B cell (primary cell): ENCODE results near the gene NOTUM. TPM values are rescaled to one million over a fixed set of nuclear protein-coding genes. Genes with fewer than 3 reads are reported as not detected.

Experiments used
- ATAC-seq: fragments of 200-7000 bp; cut with Tn5 transposase; one replicate; pipeline ENCODE4 v1.10.0; 2021; ENCODE audit warnings: low read depth, mild to moderate bottlenecking, moderate number of reproducible peaks, moderate library complexity
- CTCF ChIA-PET: fragments of 350-600 bp; sonication (Branson Sonifier 250); formaldehyde crosslinking; loops from one replicate; lab custom pipeline; 2021; ENCODE audit warnings: antibody characterized with exemption, inconsistent platforms; lab: Charles Lee
- POLR2A ChIA-PET: fragments of 350-600 bp; sonication (Branson Sonifier 250); formaldehyde crosslinking; loops from one replicate; lab custom pipeline; 2021; ENCODE audit warnings: antibody characterized with exemption; lab: Charles Lee
- DNase-seq: peaks from one replicate; pipeline ENCODE4 v3.0.0; 2013
- H2AFZ ChIP-seq: 2 replicates; pipeline ENCODE4 v1.6.1; 2012; ENCODE audit warnings: mild to moderate bottlenecking, low read depth, low read length; ENCODE audit not compliant: insufficient read depth, poor library complexity, severe bottlenecking
- H3K27ac ChIP-seq, 2 donors: 1 replicate in 1 of 2; 2 replicates in 1 of 2; pipeline ENCODE4 v1.5.1; 2012 to 2013; ENCODE audit warnings: low read length in 2 of 2, mild to moderate bottlenecking in 2 of 2, moderate library complexity in 1 of 2
- H3K27me3 ChIP-seq, 4 experiments: fragments of 200-600 bp in 1 of 4; sonication (generic) in 1 of 4; replicated peaks in 1 of 4; 1 replicate in 2 of 4; 2 replicates in 2 of 4; pipeline versions ENCODE4 v1.6.1 to v1.7.0; 2013 to 2016; ENCODE audit warnings: low read length in 3 of 4, mild to moderate bottlenecking in 2 of 4, mixed read lengths in 1 of 4, moderate library complexity in 1 of 4; ENCODE audit not compliant: insufficient read depth in 4 of 4, control insufficient read depth in 3 of 4; ENCODE audit errors: control extremely low read depth in 1 of 4
- H3K36me3 ChIP-seq, 2 experiments: replicated peaks in 1 of 2; 1 replicate in 1 of 2; 2 replicates in 1 of 2; pipeline versions ENCODE4 v1.6.1 to v1.7.1; 2013; ENCODE audit warnings: low read length in 1 of 2; ENCODE audit not compliant: insufficient read depth in 2 of 2, control insufficient read depth in 1 of 2; ENCODE audit errors: control extremely low read depth in 1 of 2, extremely low read depth in 1 of 2
- H3K4me1 ChIP-seq, 2 donors: fragments of 200-600 bp in 1 of 2; sonication (generic) in 1 of 2; 1 replicate in 1 of 2; 2 replicates in 1 of 2; pipeline versions ENCODE4 v1.5.1 to v1.6.1; 2013 to 2017; ENCODE audit warnings: low read length in 2 of 2; ENCODE audit not compliant: control insufficient read depth in 2 of 2, insufficient read depth in 2 of 2
- H3K4me2 ChIP-seq: replicated peaks from 2 replicates; pipeline ENCODE3; 2012; ENCODE audit warnings: mild to moderate bottlenecking, low read depth, low read length; ENCODE audit not compliant: poor library complexity, severe bottlenecking
- H3K4me3 ChIP-seq, 5 experiments: fragments of 200-600 bp in 1 of 5; sonication (generic) in 1 of 5; 1 replicate in 3 of 5; 2 replicates in 2 of 5; pipeline versions ENCODE4 v1.5.1 to v1.7.0; 2011 to 2016; ENCODE audit warnings: low read length in 4 of 5, mild to moderate bottlenecking in 4 of 5, low read depth in 2 of 5, control low read depth in 1 of 5, moderate library complexity in 1 of 5; ENCODE audit not compliant: insufficient read depth in 1 of 5; ENCODE audit errors: control extremely low read depth in 1 of 5, extremely low read depth in 1 of 5
- H3K79me2 ChIP-seq: fragments of 200-600 bp; sonication (generic); one replicate; pipeline ENCODE4 v1.6.0; 2016; ENCODE audit warnings: low read length; ENCODE audit not compliant: control insufficient read depth, insufficient read depth
- H3K9ac ChIP-seq: fragments of 200-600 bp; sonication (generic); 2 replicates; pipeline ENCODE4 v1.6.1; 2017; ENCODE audit warnings: mild to moderate bottlenecking, low read length, moderate library complexity
- H3K9me3 ChIP-seq, 3 donors: one replicate each; pipeline versions ENCODE4 v1.6.1 to v1.7.1; 2013; ENCODE audit warnings: low read length in 2 of 3; ENCODE audit not compliant: control insufficient read depth in 2 of 3, insufficient read depth in 1 of 3; ENCODE audit errors: control extremely low read depth in 1 of 3
- H4K20me1 ChIP-seq: 2 replicates; pipeline ENCODE4 v1.6.0; 2012; ENCODE audit warnings: mild to moderate bottlenecking, low read length; ENCODE audit not compliant: insufficient read depth, control insufficient read depth, poor library complexity, severe bottlenecking
- H3K27ac Mint-ChIP-seq: one replicate; pipeline ENCODE4 v1.8.0; 2021; ENCODE audit warnings: mixed read lengths
- H3K27me3 Mint-ChIP-seq: one replicate; pipeline ENCODE4 v1.8.0; 2021; ENCODE audit warnings: mixed read lengths
- H3K4me1 Mint-ChIP-seq: one replicate; pipeline ENCODE4 v1.8.0; 2021; ENCODE audit warnings: mixed read lengths
- H3K4me3 Mint-ChIP-seq: one replicate; pipeline ENCODE4 v1.8.0; 2021; ENCODE audit warnings: mixed read lengths
- H3K9me3 Mint-ChIP-seq: one replicate; pipeline ENCODE4 v1.8.0; 2022; ENCODE audit warnings: mixed read lengths; ENCODE audit not compliant: insufficient read depth
- EZH2 ChIP-seq: IDR thresholded peaks from 2 replicates; pipeline ENCODE4 v1.6.1; 2012; ENCODE audit warnings: borderline replicate concordance, low read depth, mild to moderate bottlenecking, moderate library complexity, low read length; ENCODE audit not compliant: insufficient read depth, poor library complexity, severe bottlenecking
- WGBS: methylation state at CpG from one replicate; pipeline ENCODE4 v1.1.5; 2013; ENCODE audit warnings: missing lambda C conversion rate; ENCODE audit not compliant: insufficient coverage; 5-methylcytosine and 5-hydroxymethylcytosine counted together
- intact Hi-C: fragments of 100-400 bp; cut with micrococcal nuclease; formaldehyde crosslinking; loops from one replicate; pipeline ENCODE4 v1.10.0; 2022
- polyA plus RNA-seq: library from polyadenylated mRNA; depleted of rRNA; stranded (reverse); fragments of >200 nt; gene quantifications from 2 replicates; pipeline ENCODE4 v1.2.3, GENCODE V29; 2012
- total RNA-seq, 2 donors: library from RNA; stranded (reverse); fragments of 120-200 nt in 1 of 2; gene quantifications; 1 replicate in 1 of 2; 2 replicates in 1 of 2; pipeline versions ENCODE4 v1.2.3 to v1.2.4, GENCODE V29; 2013 to 2022
- TF ChIP-seq, protein P1 (sequence below): fragments of 200-600 bp; IDR thresholded peaks from one replicate; pipeline ENCODE4 v1.8.0; 2022; ENCODE audit warnings: antibody characterized with exemption, mild to moderate bottlenecking

Gene NOTUM
- total and polyA plus RNA-seq, 2 donors (not counting 1 experiment from before 2014, with no cell fraction given): not detected

GRCh38 chr17:81958633-81959342, 2.2 kb downstream of the NOTUM start:
- POLR2A ChIA-PET: no interaction called here
- peak overlapping the region; percentile 94 for H3K4me2 ChIP-seq
- H3K36me3 ChIP-seq: no peaks in the 10 kb centered on the region
- no peak for ATAC-seq
- H3K79me2 ChIP-seq: no peaks in the 10 kb centered on the region
- H3K27me3 Mint-ChIP-seq: peaks cover 21% of the 10 kb centered on the region
- intact Hi-C loops: loop anchor here (1.0 kb wide), 2 partner anchors 63 to 79 kb away; partner anchors contain the start of gene DCXR
- peaks cover 0 to 58% (median 28%) of the 10 kb centered on the region in 4 experiments for H3K27me3 ChIP-seq
- no peaks in the 10 kb centered on the region for H4K20me1 ChIP-seq
- peak overlapping the region; percentile 79 for H2AFZ ChIP-seq
- H3K4me1 ChIP-seq: peaks cover 15 to 16% of the 10 kb centered on the region in 2 donors
- no peak overlapping the region for H3K27ac Mint-ChIP-seq
- CTCF ChIA-PET: interaction anchor here (0.7 to 3.0 kb wide), 35 partner anchors 8 to 317 kb away, joined by 3 to 91 read pairs (median 5); partner anchors contain the start of genes ASPSCR1, CENPX, DCXR and FASN
- H3K4me3 Mint-ChIP-seq: peak overlapping the region; percentile 64
- no peak overlapping the region for H3K27ac ChIP-seq
- no peak for TF ChIP-seq EZH2
- TF ChIP-seq, protein P1, sequence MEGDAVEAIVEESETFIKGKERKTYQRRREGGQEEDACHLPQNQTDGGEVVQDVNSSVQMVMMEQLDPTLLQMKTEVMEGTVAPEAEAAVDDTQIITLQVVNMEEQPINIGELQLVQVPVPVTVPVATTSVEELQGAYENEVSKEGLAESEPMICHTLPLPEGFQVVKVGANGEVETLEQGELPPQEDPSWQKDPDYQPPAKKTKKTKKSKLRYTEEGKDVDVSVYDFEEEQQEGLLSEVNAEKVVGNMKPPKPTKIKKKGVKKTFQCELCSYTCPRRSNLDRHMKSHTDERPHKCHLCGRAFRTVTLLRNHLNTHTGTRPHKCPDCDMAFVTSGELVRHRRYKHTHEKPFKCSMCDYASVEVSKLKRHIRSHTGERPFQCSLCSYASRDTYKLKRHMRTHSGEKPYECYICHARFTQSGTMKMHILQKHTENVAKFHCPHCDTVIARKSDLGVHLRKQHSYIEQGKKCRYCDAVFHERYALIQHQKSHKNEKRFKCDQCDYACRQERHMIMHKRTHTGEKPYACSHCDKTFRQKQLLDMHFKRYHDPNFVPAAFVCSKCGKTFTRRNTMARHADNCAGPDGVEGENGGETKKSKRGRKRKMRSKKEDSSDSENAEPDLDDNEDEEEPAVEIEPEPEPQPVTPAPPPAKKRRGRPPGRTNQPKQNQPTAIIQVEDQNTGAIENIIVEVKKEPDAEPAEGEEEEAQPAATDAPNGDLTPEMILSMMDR: no peak
- no peaks in the 10 kb centered on the region for H3K9me3 Mint-ChIP-seq
- peaks cover 0 to 10% (median 0%) of the 10 kb centered on the region in 3 donors for H3K9me3 ChIP-seq
- peak overlapping the region in 2 of 5 experiments; percentile 41 to 55 for H3K4me3 ChIP-seq
- WGBS: 69% methylated on average over 14 of the region's 15 CpGs
- peak overlapping the region; percentile 59 for H3K9ac ChIP-seq
- no peak for DNase-seq
- H3K4me1 Mint-ChIP-seq: peaks cover 1% of the 10 kb centered on the region
